ENCODE results near the gene RGS19. TPM values are rescaled to one million over a fixed set of nuclear protein-coding genes. Genes with fewer than 3 reads are reported as not detected.

RGS19 gene
- polyA plus RNA-seq, 3 donors, result 6.0 to 7.9 (median 6.7) TPM

GRCh38 chr20:64037199-64037497 lies 42.2 kb downstream of the RGS19 start:
- DNase-seq, result no peak

- DNase-seq, result no peak
Measured at GRCh38 chr20:64036346-64037198, 42.7 kb downstream of the RGS19 start.

- no peak for DNase-seq
Measured at GRCh38 chr20:64035933-64036345, 43.4 kb downstream of the RGS19 start, which contains the start of gene C20orf204. C20orf204 (plus strand) TSS chr20:64036182; CDS start chr20:64036324, 142 bp downstream.

- DNase-seq, result no peak
Measured at GRCh38 chr20:64035066-64035932, 44.0 kb downstream of the RGS19 start.

- DNase-seq, result no peak
Measured at GRCh38 chr20:64033981-64034493, 45.3 kb downstream of the RGS19 start.

GRCh38 chr20:64032706-64033624 lies 46.4 kb downstream of the RGS19 start:
- no peak for DNase-seq

GRCh38 chr20:64031822-64032314 lies 47.5 kb downstream of the RGS19 start:
- no peak for DNase-seq

- no peak for DNase-seq
Measured at GRCh38 chr20:64030371-64031134, 48.8 kb downstream of the RGS19 start.

- no peak for DNase-seq
Measured at GRCh38 chr20:64029293-64030117, 49.8 kb downstream of the RGS19 start.

GRCh38 chr20:64027981-64028685 lies 51.2 kb downstream of the RGS19 start:
- no peak for DNase-seq

- no peak for DNase-seq
Measured at GRCh38 chr20:64025826-64026412, 53.4 kb downstream of the RGS19 start.

- DNase-seq, result no peak
Measured at GRCh38 chr20:64025101-64025825, 54.1 kb downstream of the RGS19 start.

GRCh38 chr20:64024141-64024990 lies 55.0 kb downstream of the RGS19 start:
- DNase-seq, result no peak

GRCh38 chr20:64023361-64024140 lies 55.8 kb downstream of the RGS19 start:
- DNase-seq, result no peak
